Stimulated activated CD8-positive, alpha-beta memory T cell treated with anti-CD3 and anti-CD28 coated beads, Interleukin-15, amount 100 ng/mL, for 24 hours (primary cell): ENCODE data around the gene ATF6.

Experiments used
- DNase-seq: peaks from one replicate; pipeline ENCODE4 v3.0.0-alpha.2; 2020; ENCODE audit warnings: low read depth

The ATF6 gene

GRCh38 chr1:161834967-161835550, 68.9 kb downstream of the ATF6 start:
- DNase-seq, result no peak

- no peak for DNase-seq
These were observed 69.9 kb downstream of the ATF6 start for GRCh38 chr1:161836018-161836417.

GRCh38 chr1:161838362-161838761, 72.2 kb downstream of the ATF6 start:
- no peak for DNase-seq

- no peak for DNase-seq
These were observed 72.8 kb downstream of the ATF6 start for GRCh38 chr1:161838885-161839284.

GRCh38 chr1:161839591-161839990, 73.5 kb downstream of the ATF6 start:
- DNase-seq, result no peak

DNA sequence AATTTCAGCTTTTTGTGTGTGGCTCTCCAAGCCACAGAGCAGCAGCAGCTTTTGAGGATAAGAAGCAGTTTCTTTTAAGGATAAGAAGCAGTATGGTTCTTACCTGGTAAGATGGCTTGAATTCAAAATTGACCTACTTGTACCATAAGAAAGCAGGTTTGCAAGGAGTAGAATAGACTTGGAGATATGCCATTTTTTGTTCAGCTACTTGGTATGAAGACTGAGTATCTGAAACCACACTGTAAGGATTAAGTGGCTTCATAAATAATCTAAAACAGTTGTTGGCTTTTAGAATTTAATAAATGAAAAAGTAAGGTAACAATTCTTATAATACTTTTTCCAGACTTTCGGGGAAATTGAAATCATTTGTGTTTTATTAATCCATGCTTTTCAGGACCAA, 74.2 kb downstream of the ATF6 start:
- DNase-seq, result no peak

DNA sequence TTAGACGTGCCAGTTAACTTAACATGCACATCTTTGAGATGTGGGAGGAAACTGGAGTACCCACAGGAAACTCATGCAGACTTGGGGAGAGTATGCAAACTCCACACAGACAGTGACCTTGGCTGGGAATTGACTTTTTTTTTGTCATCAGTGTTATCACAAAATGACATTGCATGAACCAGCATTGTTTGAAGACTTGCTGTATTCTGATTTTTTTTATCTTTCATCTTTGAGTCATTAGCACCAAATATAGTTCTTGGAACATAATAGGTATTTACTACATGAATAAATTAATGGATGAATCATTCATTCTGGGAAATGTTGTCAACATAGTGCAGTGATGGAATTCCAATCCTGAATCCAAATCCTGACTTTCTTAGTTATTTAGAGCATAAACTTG, 77.0 kb downstream of the ATF6 start:
- no peak for DNase-seq

DNA sequence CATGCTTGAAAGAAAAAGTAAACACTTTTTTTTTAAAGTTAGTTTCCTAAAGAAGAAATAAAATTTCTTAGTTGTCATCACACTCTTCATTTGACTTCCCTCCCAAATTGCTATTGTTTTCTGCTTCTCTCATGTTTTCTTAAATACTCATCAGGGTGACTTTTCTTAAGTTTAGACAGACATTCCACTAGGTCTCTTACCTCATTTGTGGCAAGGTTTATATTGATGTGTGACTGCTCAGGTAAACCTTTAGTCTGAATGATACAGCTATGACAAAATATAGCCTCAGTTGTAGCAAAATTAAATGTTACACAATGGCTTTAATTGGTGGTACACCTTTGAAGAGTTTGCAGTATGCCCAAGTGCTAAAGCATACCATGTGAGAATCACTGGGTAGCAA, 78.6 kb downstream of the ATF6 start:
- DNase-seq, result no peak

DNA sequence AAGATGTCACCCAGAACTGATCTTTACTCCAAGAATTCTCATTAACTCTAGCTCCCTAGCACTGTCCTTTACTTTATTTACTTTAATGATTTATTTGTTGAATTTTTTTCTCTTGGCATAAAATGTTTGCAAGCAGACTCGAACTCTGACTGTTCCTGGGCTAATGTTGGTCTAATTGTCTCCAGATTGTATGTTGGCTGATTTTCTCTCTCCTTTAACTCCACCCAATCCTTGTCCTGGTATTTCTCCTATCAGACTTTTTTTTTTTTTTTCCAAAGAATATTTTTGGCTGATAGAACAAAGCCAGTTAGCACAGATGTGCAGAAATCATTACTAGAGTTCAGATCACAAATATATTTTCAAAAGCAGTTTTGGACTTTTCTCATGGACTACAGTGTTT, 82.6 kb downstream of the ATF6 start:
- no peak for DNase-seq

DNA sequence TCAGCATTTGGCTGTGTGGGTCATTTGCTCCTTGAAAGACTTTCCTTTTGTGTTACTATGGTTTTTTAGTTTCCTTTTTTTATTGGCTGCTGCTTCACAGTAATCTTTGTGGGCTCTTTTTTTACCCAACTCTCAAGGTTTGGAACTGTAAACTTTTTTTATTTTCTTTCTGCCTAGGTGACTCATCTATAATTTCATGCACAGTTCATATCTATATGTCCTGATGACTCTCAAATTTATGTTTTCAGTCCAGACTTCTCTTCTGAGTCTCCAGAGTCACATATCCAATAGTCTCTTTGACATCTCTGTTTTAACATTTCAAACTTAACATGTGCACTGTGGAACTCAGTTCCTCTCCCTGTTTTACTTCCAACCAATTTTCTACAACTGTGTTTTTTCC, 83.4 kb downstream of the ATF6 start:
- DNase-seq, result no peak

DNA sequence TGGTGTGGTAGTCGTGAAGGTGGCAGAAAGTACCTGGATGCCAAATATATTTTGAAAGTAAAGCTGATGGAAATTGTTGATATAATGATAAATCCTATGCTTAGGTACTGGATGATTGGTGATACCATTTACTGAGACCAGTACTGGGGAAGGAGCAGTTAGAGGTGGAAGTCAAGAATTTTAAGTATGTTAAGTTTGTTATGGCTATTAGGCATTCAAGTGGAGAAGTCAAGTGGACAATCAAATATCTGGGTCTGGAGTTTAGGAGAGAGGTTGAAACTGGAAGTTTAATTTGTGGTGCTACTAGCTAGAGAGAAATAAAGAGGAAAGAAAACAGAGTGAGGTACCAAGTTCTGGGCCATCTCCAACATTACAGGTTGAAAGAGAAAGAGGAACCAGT, 89.1 kb downstream of the ATF6 start:
- no peak for DNase-seq

DNA sequence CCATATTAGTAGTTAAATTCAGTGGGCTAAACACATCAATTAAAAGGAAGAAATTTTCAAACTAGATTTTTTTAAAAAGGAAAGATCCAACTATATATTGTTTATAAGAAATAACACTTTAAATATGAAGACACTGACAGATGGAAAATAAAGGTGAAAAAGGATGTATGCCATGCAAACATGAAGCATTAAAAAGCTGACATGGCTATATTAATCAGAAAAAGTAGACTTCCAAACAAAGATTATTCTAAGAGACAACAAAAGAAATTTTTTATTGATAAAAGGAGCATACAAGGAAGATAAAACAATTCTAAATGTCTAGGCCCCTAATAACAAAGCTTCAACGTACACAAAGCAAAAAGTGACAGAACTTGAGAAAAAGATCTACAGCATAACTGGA, 92.2 kb downstream of the ATF6 start:
- no peak for DNase-seq

DNA sequence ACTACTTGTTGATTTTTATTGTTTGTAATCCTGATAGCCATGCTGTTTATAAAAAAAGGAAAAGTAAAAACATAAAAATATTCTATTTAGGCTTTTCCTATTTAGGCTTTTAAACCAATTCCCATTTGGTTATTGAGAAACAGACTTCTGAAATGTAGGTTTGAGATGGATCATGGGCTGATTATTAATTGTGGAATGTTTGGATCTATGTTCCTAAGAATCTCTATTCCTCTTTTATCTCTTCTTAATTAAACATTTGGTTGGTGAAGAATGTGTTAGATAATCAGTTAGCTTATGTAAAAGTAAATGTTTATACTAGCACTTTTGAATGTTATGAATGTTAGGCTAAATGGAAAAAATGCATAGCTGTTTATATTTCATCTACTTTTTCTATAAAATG, 97.4 kb downstream of the ATF6 start:
- DNase-seq, result no peak

DNA sequence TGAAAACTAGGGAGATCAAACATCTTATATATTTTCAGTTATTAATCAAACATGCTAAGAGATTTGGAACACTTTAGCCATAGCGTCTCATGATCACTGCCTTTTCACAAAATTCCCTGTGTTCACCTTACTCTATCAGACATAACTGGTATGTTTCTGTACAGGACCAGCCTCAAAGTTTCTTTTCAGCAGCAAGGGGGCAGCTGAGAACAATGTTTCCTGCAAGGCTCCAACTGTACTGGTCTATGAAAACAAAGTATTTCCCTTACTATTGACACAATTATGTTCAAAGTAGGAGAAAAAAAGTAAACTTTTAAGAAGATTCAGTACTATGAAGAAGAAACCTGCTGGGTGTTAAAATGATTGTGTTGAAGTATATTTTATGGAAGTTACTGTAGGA, 98.5 kb downstream of the ATF6 start:
- no peak for DNase-seq

DNA sequence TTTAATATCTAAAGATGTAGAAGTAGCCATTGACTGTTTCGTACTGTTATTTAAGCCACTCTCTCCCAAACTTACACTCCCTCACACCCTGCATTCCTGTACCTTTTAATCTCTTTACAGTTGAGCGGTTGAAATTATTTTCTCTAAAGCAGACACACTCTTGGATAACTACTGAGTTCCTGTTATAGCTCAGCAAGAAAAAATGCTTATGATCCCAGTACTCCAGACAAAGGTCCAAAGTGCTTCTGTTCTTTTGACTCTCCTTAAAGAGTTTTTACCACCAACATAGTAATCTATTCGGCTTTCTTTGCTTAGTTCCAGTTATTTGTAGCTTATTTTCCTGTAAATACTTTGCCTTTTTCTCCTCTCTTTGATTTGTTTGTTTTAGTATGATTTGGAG, 100.1 kb downstream of the ATF6 start:
- no peak for DNase-seq

DNA sequence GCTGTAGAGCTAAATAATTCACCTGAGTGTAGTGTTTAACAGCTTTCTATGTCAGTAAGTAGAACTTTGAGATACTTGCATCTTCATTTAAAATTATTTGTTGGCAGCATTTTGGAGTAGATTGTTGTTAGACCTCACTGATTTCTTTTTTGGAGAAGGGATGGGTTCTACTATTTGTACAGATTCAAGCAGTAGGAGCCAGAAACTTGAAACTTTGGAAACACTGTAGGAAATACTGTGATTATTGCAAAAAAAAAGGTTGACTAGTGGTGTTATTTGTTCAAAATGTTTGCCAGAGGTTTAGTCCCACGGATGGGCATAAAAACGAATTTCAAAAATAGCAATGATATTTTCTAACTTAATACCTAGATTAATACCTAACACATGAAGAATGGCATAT, 102.7 kb downstream of the ATF6 start:
- DNase-seq, result no peak

DNA sequence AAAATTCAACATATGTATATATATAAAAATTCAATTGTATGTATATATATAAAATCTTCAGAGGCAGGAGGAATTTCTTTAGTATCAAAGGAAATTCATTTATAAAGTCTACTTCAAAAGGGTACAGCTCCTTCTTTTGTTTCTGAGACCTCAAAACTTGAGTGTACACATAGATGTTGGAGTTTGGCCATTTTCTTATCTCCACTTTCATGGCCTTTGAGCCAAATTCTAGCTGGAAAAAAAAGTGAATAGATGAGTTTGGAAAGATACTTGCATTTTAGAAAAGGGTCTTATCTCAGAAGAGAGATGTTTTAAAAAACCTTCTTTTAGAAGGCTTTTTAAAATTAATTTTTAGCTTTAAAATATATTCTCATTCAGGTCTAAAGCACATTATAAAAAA, 103.2 kb downstream of the ATF6 start:
- DNase-seq, result no peak

DNA sequence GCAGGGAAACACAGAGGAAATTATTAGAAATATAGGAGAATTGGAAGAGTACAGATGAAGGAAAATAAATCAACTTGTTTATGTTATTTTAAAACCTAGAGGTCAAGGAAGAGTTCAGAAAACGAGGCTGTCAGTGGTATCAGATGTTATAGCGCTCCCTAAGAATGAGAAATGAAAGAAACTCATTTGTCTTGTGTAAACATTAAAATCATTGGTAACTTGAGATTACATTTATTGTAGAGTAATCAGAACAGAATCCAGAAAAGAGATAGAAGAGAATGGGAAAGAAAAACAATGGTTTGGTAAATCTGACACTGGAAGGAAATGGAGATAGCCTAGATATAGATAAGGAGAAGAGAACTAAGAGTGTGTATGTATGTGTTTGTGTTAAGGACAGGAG, 106.4 kb downstream of the ATF6 start:
- DNase-seq, result no peak

DNA sequence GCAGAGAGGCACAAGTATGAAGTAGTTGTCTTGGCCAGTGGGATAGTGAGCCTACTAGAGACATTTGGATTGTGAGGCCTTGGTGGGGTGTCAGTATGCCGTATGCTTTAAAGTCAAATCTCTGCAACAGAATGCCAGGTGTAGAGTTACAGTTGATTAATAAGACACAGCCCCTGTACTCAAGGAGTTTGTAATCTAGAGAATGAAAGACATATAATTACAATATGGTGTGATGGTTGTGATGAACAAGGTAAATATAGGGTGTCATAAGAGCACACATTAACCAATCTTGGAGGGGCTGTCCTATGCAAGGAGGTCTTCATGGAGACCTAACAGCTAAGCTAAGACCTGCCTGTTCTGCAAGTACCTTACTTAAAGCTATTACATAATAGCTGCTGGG, 113.1 kb downstream of the ATF6 start:
- DNase-seq, result no peak

DNA sequence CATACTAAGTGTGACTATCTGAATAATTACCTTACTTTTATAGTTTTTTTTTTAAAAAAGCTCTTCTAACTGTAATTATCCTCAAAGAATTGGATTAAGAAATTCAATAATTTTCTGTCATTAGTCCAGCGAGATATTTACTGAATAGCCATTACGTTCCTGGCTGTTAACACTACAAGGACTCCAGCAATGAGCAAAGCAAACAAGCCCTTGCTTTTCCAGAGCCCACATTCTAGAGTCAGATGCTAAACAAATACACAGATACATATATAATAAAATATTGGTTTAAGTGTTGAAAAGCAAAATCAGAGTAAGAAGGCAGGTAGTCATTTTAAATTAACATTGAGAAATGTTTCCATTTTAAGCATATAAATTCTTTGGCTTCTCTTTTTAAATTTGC, 118.4 kb downstream of the ATF6 start:
- no peak for DNase-seq

- no peak for DNase-seq
These were observed 118.9 kb downstream of the ATF6 start for GRCh38 chr1:161885003-161885402.

GRCh38 chr1:161885759-161886158, 119.6 kb downstream of the ATF6 start:
- DNase-seq, result no peak

DNA sequence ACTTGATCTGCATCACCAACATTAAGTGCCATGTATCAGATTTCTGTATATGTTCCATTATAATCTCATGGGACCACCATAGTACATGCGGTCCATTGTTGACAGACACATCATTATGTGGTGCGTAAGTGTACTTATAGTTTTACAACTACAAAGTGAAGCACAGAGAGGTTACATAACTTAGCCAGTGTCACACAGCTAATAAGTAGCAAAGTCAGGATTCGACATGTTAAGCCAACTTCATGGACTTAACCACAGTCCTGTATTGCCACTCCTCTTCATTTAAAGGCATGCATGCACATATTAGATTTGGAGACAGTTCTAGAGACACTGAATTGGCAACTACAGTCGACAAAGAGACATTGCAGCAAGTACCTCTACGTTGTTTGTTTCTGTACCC, 120.5 kb downstream of the ATF6 start:
- DNase-seq, result no peak

GRCh38 chr1:161887730-161888287, 121.7 kb downstream of the ATF6 start:
- DNase-seq, result no peak

GRCh38 chr1:161890574-161890973, 124.5 kb downstream of the ATF6 start:
- DNase-seq, result no peak
